HUES6 (cell line): Measurements from ENCODE around the gene UBA3.

Source experiments
- H3K27ac ChIP-seq: 2 replicates; pipeline ENCODE4 v1.7.0; 2013; ENCODE audit warnings: low read depth, mild to moderate bottlenecking, low read length, inconsistent platforms
- H3K27me3 ChIP-seq: 2 replicates; pipeline ENCODE4 v1.6.1; 2013; ENCODE audit warnings: low read length; ENCODE audit not compliant: control insufficient read depth, insufficient read depth
- H3K36me3 ChIP-seq: 2 replicates; pipeline ENCODE4 v1.6.1; 2013; ENCODE audit warnings: low read length; ENCODE audit not compliant: control insufficient read depth, insufficient read depth
- H3K4me1 ChIP-seq: 2 replicates; pipeline ENCODE4 v1.6.1; 2013; ENCODE audit warnings: low read length; ENCODE audit not compliant: control insufficient read depth, insufficient read depth
- H3K4me3 ChIP-seq: 2 replicates; pipeline ENCODE4 v1.5.1; 2013; ENCODE audit warnings: low read depth, low read length
- H3K9ac ChIP-seq: one replicate; pipeline ENCODE4 v1.6.1; 2013; ENCODE audit warnings: mild to moderate bottlenecking, low read length
- H3K9me3 ChIP-seq: 2 replicates; pipeline ENCODE4 v1.6.1; 2013; ENCODE audit warnings: low read depth, low read length; ENCODE audit not compliant: control insufficient read depth, insufficient read depth

UBA3 gene

GRCh38 chr3:69065318-69065964 lies 14.7 kb downstream of the UBA3 start:
- no peaks in the 10 kb centered on the region for H3K4me1 ChIP-seq
- H3K27me3 ChIP-seq = no peaks in the 10 kb centered on the region
- H3K9ac ChIP-seq = no peak overlapping the region
- H3K4me3 ChIP-seq = no peak overlapping the region
- no peak overlapping the region for H3K27ac ChIP-seq
- no peaks in the 10 kb centered on the region for H3K9me3 ChIP-seq
- H3K36me3 ChIP-seq = peaks cover 53% of the 10 kb centered on the region

- Histone ChIP-seq H3K4me3 (no peak overlapping the region), H3K9me3 (no peaks in the 10 kb centered on the region), H3K27me3 (no peaks in the 10 kb centered on the region), H3K27ac (no peak overlapping the region), H3K4me1 (no peaks in the 10 kb centered on the region), H3K36me3 (peaks cover 63% of the 10 kb centered on the region), H3K9ac (no peak overlapping the region)
Measured at GRCh38 chr3:69063636-69064035, 16.5 kb downstream of the UBA3 start.

- Histone ChIP-seq H3K9me3 (no peaks in the 10 kb centered on the region), H3K27ac (no peak overlapping the region), H3K9ac (no peak overlapping the region), H3K27me3 (no peaks in the 10 kb centered on the region), H3K4me3 (no peak overlapping the region), H3K36me3 (peaks cover 92% of the 10 kb centered on the region), H3K4me1 (no peaks in the 10 kb centered on the region)
Measured at GRCh38 chr3:69059688-69060087, 20.5 kb downstream of the UBA3 start.

GRCh38 chr3:69058947-69059224 lies 21.3 kb downstream of the UBA3 start:
- Histone ChIP-seq H3K27me3 (no peaks in the 10 kb centered on the region), H3K36me3 (peaks cover 89% of the 10 kb centered on the region), H3K4me3 (no peak overlapping the region), H3K27ac (no peak overlapping the region), H3K9ac (no peak overlapping the region), H3K4me1 (no peaks in the 10 kb centered on the region), H3K9me3 (no peaks in the 10 kb centered on the region)

- Histone ChIP-seq H3K27ac (no peak overlapping the region), H3K4me3 (no peak overlapping the region), H3K36me3 (peaks cover 85% of the 10 kb centered on the region), H3K9ac (no peak overlapping the region), H3K27me3 (no peaks in the 10 kb centered on the region), H3K9me3 (no peaks in the 10 kb centered on the region), H3K4me1 (no peaks in the 10 kb centered on the region)
Measured at GRCh38 chr3:69058180-69058946, 21.8 kb downstream of the UBA3 start.

- Histone ChIP-seq H3K4me3 (peak overlapping the region; percentile 87), H3K9me3 (no peaks in the 10 kb centered on the region), H3K27ac (peak overlapping the region; percentile 26; the same call in 1 of the 2 replicates), H3K27me3 (no peaks in the 10 kb centered on the region), H3K9ac (peak overlapping the region; percentile 61), H3K36me3 (peaks cover 41% of the 10 kb centered on the region), H3K4me1 (peaks cover 6% of the 10 kb centered on the region; the same call in 1 of the 2 replicates)
Measured at GRCh38 chr3:69052472-69052898, 27.7 kb downstream of the UBA3 start.

- Histone ChIP-seq H3K36me3 (peaks cover 41% of the 10 kb centered on the region), H3K27ac (peak within 1 kb of the TSS; percentile 55)
Measured at GRCh38 chr3:69051756-69052471, 28.3 kb downstream of the UBA3 start, which contains the start of gene TMF1. TMF1 (minus strand) TSS chr3:69052333; CDS start chr3:69052086, 247 bp downstream.

GRCh38 chr3:69048990-69049389 lies 31.2 kb downstream of the UBA3 start:
- H3K9ac ChIP-seq = no peak overlapping the region
- H3K4me1 ChIP-seq = peaks cover 6% of the 10 kb centered on the region; the same call in 1 of the 2 replicates
- no peak overlapping the region for H3K27ac ChIP-seq
- no peaks in the 10 kb centered on the region for H3K9me3 ChIP-seq
- H3K27me3 ChIP-seq = no peaks in the 10 kb centered on the region
- H3K36me3 ChIP-seq = peaks cover 41% of the 10 kb centered on the region
- H3K4me3 ChIP-seq = no peak overlapping the region

More at GRCh38 chr3:69051756-69052471, 28.3 kb downstream of the UBA3 start, which contains the start of gene TMF1:
- peak within 1 kb of the TSS; percentile 87 for H3K4me3 ChIP-seq
- peak within 1 kb of the TSS; percentile 88 for H3K9ac ChIP-seq
- H3K9me3 ChIP-seq = no peaks in the 10 kb centered on the region
- peaks cover 6% of the 10 kb centered on the region; the same call in 1 of the 2 replicates for H3K4me1 ChIP-seq
- H3K27me3 ChIP-seq = no peaks in the 10 kb centered on the region

GRCh38 chr3:69044608-69045007 lies 35.6 kb downstream of the UBA3 start:
- no peak overlapping the region for H3K27ac ChIP-seq
- H3K4me1 ChIP-seq = no peaks in the 10 kb centered on the region
- H3K9ac ChIP-seq = no peak overlapping the region
- no peaks in the 10 kb centered on the region for H3K27me3 ChIP-seq
- H3K36me3 ChIP-seq = peaks cover 71% of the 10 kb centered on the region
- no peak overlapping the region for H3K4me3 ChIP-seq
- no peaks in the 10 kb centered on the region for H3K9me3 ChIP-seq

DNA sequence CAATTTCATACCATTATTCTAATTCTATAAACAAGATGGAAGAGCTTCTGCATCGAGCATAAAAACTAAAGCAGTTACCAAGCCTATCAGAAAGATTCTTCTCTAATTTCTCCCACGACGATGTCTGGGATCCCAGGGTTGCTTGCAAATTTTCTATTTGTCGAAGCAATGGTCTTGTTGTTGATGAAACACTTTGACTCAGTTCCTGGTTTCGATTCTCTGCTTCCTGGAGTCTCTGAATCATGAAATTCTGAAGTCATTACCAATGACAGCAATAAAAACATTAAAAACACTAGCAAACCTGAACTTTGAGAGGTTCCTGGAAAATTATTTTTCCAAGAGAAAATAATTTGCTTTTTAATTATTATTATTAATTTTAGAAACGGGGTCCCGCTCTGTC lies 46.7 kb downstream of the UBA3 start:
- Histone ChIP-seq H3K4me1 (no peaks in the 10 kb centered on the region), H3K4me3 (no peak overlapping the region), H3K27me3 (no peaks in the 10 kb centered on the region), H3K9ac (no peak overlapping the region), H3K36me3 (peaks cover 81% of the 10 kb centered on the region), H3K27ac (no peak overlapping the region), H3K9me3 (no peaks in the 10 kb centered on the region)

- no peaks in the 10 kb centered on the region for H3K9me3 ChIP-seq
- no peaks in the 10 kb centered on the region for H3K4me1 ChIP-seq
- H3K27ac ChIP-seq = no peak overlapping the region
- no peak overlapping the region for H3K4me3 ChIP-seq
- no peak overlapping the region for H3K9ac ChIP-seq
- H3K27me3 ChIP-seq = no peaks in the 10 kb centered on the region
- H3K36me3 ChIP-seq = peaks cover 81% of the 10 kb centered on the region
Measured at GRCh38 chr3:69032737-69033136, 47.4 kb downstream of the UBA3 start.
